ENCODE data around the gene MDGA2.

Gene MDGA2

DNA sequence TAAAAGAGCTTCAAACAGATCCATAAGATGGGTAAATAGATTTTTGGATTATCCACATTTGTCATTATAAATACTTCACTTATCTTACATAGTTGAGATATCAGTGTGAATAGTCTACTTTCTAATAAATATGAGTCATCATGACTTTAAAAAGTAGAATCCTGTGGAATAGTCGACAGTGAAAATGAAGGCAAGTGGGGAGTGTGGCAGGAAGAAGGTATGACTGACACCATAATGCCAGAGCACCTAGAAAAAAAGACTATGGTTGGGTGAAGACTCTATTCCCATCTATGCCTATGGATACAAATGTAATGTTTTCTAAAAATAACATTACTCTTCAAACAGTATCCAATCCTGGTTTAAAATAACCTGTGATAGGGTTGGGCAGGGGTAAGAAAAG lies 117.5 kb downstream of the MDGA2 start:
- H3K4me3 Mint-ChIP-seq: no peak overlapping the region
- H3K4me1 Mint-ChIP-seq (ENCODE audit: low read depth): no peaks in the 10 kb centered on the region
- H3K36me3 Mint-ChIP-seq: no peaks in the 10 kb centered on the region
- peaks cover 3% of the 10 kb centered on the region for H3K9me3 Mint-ChIP-seq (ENCODE audit: low read depth)
- no peak overlapping the region for H3K27ac Mint-ChIP-seq
- H3K27me3 Mint-ChIP-seq: no peaks in the 10 kb centered on the region

GRCh38 chr14:47555333-47555732 lies 120.1 kb downstream of the MDGA2 start:
- Mint-ChIP-seq H3K36me3 (no peaks in the 10 kb centered on the region), H3K9me3 (ENCODE audit: low read depth) (no peaks in the 10 kb centered on the region), H3K4me1 (ENCODE audit: low read depth) (no peaks in the 10 kb centered on the region), H3K27ac (no peak overlapping the region), H3K4me3 (no peak overlapping the region), H3K27me3 (no peaks in the 10 kb centered on the region)

DNA sequence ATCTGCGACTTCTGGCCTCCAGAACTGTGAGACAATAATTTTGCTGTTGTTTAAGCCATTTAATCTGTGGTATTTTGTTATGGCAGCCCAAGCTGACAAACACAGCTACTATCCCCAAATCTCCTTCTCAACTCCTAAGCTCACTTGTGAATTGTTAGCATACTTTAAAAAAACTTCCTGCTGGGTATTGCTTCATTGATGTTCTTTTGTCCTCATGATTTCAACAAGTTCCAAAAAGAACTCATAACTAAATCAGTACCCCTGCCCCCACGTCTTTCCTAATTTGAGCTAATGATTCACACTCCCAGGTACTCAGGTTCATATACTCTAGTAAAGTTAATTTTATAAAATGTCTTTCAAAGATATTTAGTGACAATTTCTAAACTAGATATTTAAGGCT lies 125.5 kb downstream of the MDGA2 start:
- H3K4me1 Mint-ChIP-seq (ENCODE audit: low read depth): no peaks in the 10 kb centered on the region
- no peaks in the 10 kb centered on the region for H3K36me3 Mint-ChIP-seq
- H3K27ac Mint-ChIP-seq: no peak overlapping the region
- no peaks in the 10 kb centered on the region for H3K9me3 Mint-ChIP-seq (ENCODE audit: low read depth)
- no peak overlapping the region for H3K4me3 Mint-ChIP-seq
- no peaks in the 10 kb centered on the region for H3K27me3 Mint-ChIP-seq

DNA sequence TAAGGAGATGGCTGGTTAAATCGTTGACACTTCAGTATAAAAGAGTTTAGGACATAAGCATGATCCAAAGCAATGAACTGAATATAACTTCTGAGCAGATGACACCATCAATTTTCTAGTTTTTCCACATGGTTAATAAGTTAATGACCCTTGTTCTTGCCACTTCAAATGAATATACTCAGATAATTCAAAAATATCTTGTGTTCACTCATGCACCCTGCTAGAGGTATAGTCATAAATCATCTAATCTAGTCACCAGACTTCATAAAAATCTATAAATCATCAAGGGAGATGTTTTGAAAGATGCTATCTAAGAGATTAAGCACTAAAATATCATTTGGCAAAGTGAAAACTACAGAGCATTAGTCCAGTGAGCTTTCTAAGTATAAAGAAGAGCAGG lies 131.9 kb downstream of the MDGA2 start:
- no peaks in the 10 kb centered on the region for H3K4me1 Mint-ChIP-seq (ENCODE audit: low read depth)
- H3K27ac Mint-ChIP-seq: no peak overlapping the region
- H3K27me3 Mint-ChIP-seq: no peaks in the 10 kb centered on the region
- H3K4me3 Mint-ChIP-seq: no peak overlapping the region
- peaks cover 7% of the 10 kb centered on the region for H3K9me3 Mint-ChIP-seq (ENCODE audit: low read depth)
- H3K36me3 Mint-ChIP-seq: no peaks in the 10 kb centered on the region

- H3K27me3 Mint-ChIP-seq: no peaks in the 10 kb centered on the region
- H3K9me3 Mint-ChIP-seq (ENCODE audit: low read depth): peaks cover 7% of the 10 kb centered on the region
- no peaks in the 10 kb centered on the region for H3K4me1 Mint-ChIP-seq (ENCODE audit: low read depth)
- no peak overlapping the region for H3K4me3 Mint-ChIP-seq
- H3K36me3 Mint-ChIP-seq: no peaks in the 10 kb centered on the region
- no peak overlapping the region for H3K27ac Mint-ChIP-seq
Measured at GRCh38 chr14:47541662-47542061, 133.7 kb downstream of the MDGA2 start.

GRCh38 chr14:47539031-47539461 lies 136.4 kb downstream of the MDGA2 start:
- H3K4me1 Mint-ChIP-seq (ENCODE audit: low read depth): no peaks in the 10 kb centered on the region
- no peaks in the 10 kb centered on the region for H3K36me3 Mint-ChIP-seq
- no peak overlapping the region for H3K27ac Mint-ChIP-seq
- H3K4me3 Mint-ChIP-seq: no peak overlapping the region
- H3K27me3 Mint-ChIP-seq: no peaks in the 10 kb centered on the region
- H3K9me3 Mint-ChIP-seq (ENCODE audit: low read depth): peaks cover 11% of the 10 kb centered on the region

GRCh38 chr14:47536341-47536740 lies 139.1 kb downstream of the MDGA2 start:
- Mint-ChIP-seq H3K36me3 (no peaks in the 10 kb centered on the region), H3K27me3 (no peaks in the 10 kb centered on the region), H3K9me3 (ENCODE audit: low read depth) (peaks cover 13% of the 10 kb centered on the region), H3K4me3 (no peak overlapping the region), H3K4me1 (ENCODE audit: low read depth) (no peaks in the 10 kb centered on the region), H3K27ac (no peak overlapping the region)

DNA sequence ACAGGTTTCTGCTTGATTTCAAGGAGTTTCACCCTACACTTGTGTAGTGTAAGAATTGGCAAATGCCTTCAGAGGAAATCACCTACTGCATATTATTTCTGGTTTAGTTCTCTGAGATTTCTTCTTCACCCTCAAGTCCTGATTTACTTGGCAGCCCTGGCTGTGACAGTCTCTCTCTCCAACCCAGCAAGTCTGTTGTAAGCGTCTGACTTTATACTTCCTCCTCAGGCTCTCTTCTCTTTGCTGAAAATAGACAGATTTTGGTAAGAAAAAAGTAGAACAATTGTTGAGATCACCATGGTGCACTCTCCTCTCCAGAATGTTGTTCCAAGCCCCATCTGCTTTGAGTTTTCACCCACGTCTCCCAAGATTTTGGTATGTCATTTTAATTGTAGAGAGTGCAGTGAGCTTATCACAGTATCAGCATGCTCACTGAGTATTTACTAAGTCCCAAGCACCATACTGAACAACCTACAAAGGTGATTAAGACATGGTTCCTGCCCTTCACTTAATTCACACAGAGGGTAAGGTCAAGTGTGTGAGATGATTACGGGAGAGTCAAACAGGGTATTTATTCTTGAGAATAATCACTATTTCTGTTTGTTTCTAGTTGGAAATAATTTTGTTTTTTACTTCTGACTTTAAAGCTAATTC lies 148.7 kb downstream of the MDGA2 start:
- H3K36me3 Mint-ChIP-seq: no peaks in the 10 kb centered on the region
- no peak overlapping the region for H3K4me3 Mint-ChIP-seq
- no peaks in the 10 kb centered on the region for H3K4me1 Mint-ChIP-seq (ENCODE audit: low read depth)
- H3K27ac Mint-ChIP-seq: no peak overlapping the region
- H3K27me3 Mint-ChIP-seq: no peaks in the 10 kb centered on the region
- H3K9me3 Mint-ChIP-seq (ENCODE audit: low read depth): peaks cover 15% of the 10 kb centered on the region

DNA sequence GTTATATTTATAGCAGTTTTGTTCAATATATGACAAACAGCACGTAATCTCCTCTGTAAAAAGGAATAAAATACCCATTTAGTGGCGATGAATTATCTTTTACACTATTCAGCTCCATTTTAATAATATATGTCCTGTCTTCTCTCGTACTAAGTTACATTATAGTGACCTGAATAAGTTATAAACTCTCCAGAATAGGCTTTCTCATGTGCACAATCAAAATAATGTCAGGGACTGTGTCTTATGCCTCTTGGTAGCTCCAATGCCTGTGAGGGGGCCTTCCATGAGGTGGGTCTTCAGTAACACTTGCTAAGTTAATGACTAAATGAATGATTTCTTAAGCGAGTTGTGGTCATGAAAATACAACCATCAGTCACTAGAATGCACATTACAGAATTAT lies 150.9 kb downstream of the MDGA2 start:
- Mint-ChIP-seq H3K27ac (no peak overlapping the region), H3K27me3 (no peaks in the 10 kb centered on the region), H3K4me1 (ENCODE audit: low read depth) (no peaks in the 10 kb centered on the region), H3K36me3 (no peaks in the 10 kb centered on the region), H3K9me3 (ENCODE audit: low read depth) (peaks cover 9% of the 10 kb centered on the region), H3K4me3 (no peak overlapping the region)

- Mint-ChIP-seq H3K27me3 (no peaks in the 10 kb centered on the region), H3K4me3 (no peak overlapping the region), H3K9me3 (ENCODE audit: low read depth) (no peaks in the 10 kb centered on the region), H3K36me3 (no peaks in the 10 kb centered on the region), H3K27ac (no peak overlapping the region), H3K4me1 (ENCODE audit: low read depth) (no peaks in the 10 kb centered on the region)
Measured at GRCh38 chr14:47520382-47520781, 155.0 kb downstream of the MDGA2 start.

DNA sequence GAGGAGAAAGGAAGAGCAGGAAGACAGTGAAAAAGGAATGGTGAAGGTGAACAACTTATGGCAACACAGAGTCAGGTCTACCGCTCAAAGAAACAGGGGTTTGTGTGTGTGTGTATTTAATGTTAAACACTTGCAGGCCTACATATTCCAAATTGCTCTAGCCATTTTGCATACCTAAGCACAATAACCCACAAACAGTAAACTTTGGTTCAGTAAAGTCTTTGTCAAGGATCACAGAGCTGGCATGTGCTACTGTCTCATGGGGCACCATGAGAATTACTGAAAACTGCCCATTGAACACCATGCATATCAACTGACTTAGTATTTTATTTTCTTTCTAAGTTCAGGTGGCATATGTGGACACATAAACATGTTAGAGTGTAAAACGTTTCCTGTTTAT lies 163.6 kb downstream of the MDGA2 start:
- no peaks in the 10 kb centered on the region for H3K27me3 Mint-ChIP-seq
- H3K27ac Mint-ChIP-seq: no peak overlapping the region
- no peaks in the 10 kb centered on the region for H3K36me3 Mint-ChIP-seq
- H3K4me3 Mint-ChIP-seq: no peak overlapping the region
- peaks cover 7% of the 10 kb centered on the region for H3K9me3 Mint-ChIP-seq (ENCODE audit: low read depth)
- H3K4me1 Mint-ChIP-seq (ENCODE audit: low read depth): no peaks in the 10 kb centered on the region

DNA sequence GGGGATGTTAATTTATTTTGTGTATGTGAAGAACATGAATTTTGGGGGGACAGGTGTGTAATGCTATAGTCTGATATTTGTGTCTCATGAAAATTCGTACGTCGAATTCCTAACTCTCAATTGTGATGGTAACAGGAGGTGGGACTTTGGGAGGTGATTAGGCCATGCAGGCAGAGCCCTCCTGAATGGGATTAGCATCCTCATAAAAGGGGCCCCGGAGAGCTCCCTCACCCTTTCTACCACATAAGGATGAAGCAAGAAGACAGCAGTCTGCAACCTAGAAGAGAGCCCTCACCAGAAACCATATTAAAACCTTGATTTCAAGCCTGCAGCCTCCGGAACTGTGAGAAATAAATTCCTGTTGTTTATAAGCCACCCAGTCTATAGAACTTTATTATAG lies 165.4 kb downstream of the MDGA2 start:
- Mint-ChIP-seq H3K4me3 (no peak overlapping the region), H3K27ac (no peak overlapping the region), H3K9me3 (ENCODE audit: low read depth) (peaks cover 7% of the 10 kb centered on the region), H3K27me3 (no peaks in the 10 kb centered on the region), H3K4me1 (ENCODE audit: low read depth) (no peaks in the 10 kb centered on the region), H3K36me3 (no peaks in the 10 kb centered on the region)

GRCh38 chr14:47507861-47508260 lies 167.5 kb downstream of the MDGA2 start:
- H3K4me1 Mint-ChIP-seq (ENCODE audit: low read depth): no peaks in the 10 kb centered on the region
- H3K27me3 Mint-ChIP-seq: no peaks in the 10 kb centered on the region
- no peak overlapping the region for H3K27ac Mint-ChIP-seq
- peaks cover 12% of the 10 kb centered on the region for H3K9me3 Mint-ChIP-seq (ENCODE audit: low read depth)
- H3K36me3 Mint-ChIP-seq: no peaks in the 10 kb centered on the region
- no peak overlapping the region for H3K4me3 Mint-ChIP-seq

DNA sequence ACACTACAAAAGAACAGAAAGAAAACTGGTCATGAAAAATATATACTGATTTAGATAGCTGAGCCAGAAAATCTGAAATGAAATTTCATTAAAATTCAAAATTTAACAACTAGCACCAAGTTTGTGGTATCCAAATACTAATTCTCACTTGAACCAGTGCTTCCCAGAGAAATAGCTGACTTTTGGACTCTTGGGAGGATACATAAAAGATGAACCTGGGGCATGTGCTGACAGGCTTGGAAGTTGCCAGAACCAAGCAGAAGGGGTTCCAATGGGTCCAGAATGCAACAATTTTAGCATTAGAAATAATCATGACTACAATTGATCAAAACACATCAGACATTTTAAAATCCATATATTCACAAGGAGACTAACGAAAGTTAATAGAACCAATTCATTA lies 175.0 kb downstream of the MDGA2 start:
- Mint-ChIP-seq H3K4me3 (no peak overlapping the region), H3K36me3 (no peaks in the 10 kb centered on the region), H3K4me1 (ENCODE audit: low read depth) (no peaks in the 10 kb centered on the region), H3K9me3 (ENCODE audit: low read depth) (peaks cover 5% of the 10 kb centered on the region), H3K27ac (no peak overlapping the region), H3K27me3 (no peaks in the 10 kb centered on the region)

DNA sequence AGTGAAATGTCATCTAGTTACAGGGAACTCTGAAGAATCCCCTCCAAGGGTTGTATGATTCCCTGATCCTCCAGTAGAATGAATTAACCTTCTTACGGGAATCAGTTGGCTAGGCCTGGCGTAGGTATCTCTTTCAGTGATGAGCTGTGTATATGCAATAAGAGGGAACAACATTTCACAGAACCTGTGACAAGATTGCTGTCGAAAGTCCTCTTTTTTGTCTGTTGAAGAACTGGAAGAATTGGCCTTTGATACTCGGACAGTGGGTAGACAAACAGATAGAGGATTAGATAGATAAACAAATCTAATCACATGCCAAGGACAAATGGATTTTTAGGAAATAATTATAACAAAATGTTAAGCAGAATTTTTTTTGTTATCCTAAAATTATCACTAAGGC lies 184.6 kb downstream of the MDGA2 start:
- H3K4me1 Mint-ChIP-seq (ENCODE audit: low read depth): no peaks in the 10 kb centered on the region
- no peak overlapping the region for H3K4me3 Mint-ChIP-seq
- no peaks in the 10 kb centered on the region for H3K36me3 Mint-ChIP-seq
- H3K27ac Mint-ChIP-seq: no peak overlapping the region
- peaks cover 4% of the 10 kb centered on the region for H3K9me3 Mint-ChIP-seq (ENCODE audit: low read depth)
- no peaks in the 10 kb centered on the region for H3K27me3 Mint-ChIP-seq

- peaks cover 4% of the 10 kb centered on the region for H3K9me3 Mint-ChIP-seq (ENCODE audit: low read depth)
- no peaks in the 10 kb centered on the region for H3K4me1 Mint-ChIP-seq (ENCODE audit: low read depth)
- H3K36me3 Mint-ChIP-seq: no peaks in the 10 kb centered on the region
- H3K27me3 Mint-ChIP-seq: no peaks in the 10 kb centered on the region
- H3K27ac Mint-ChIP-seq: no peak overlapping the region
- H3K4me3 Mint-ChIP-seq: no peak overlapping the region
Measured at GRCh38 chr14:47490353-47490752, 185.1 kb downstream of the MDGA2 start.

Measured in activated naive CD8-positive, alpha-beta T cell (primary cell).